ENCODE measurements around the gene C11orf97. TPM values are rescaled to one million over a fixed set of nuclear protein-coding genes. Genes with fewer than 3 reads are reported as not detected.
"Not testable (repeated sequence)": the region's sequence is repeated elsewhere in the genome, so short reads cannot be mapped to it uniquely, and the experiment has no call there.

Gene C11orf97
- total RNA-seq, 4 donors from 2014 or later = not detected

DNA sequence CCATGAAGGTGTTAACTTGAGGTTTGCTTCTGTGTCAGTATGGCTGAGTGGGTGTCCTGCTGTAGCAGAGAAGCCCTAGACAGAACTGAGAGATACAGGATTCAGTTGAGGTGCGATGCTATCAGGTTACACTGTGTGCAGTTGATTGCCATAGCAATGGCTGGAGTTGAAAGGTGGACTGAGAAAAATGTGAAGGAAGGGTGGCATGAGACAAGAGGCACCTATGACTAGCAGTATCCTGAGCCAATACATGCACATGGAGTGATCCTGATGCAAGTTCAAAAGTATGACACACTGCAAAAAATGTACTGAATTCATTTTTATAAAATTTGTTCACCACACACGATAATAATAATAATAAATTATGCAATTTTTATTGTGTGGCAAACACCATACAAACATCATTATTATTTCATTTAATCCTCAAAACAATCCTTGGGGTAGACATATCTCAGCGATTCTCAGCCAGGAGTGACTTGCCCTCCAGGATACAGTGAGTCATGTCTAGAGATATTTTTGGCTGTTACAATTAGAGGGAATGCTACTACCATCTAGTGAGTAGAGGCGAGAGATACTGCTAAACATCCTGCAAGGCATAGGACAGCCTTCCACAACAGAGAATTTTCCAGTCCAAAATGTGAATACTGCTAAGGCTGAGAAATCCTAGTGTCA lies 51.1 kb downstream of the C11orf97 start:
- H3K27ac ChIP-seq = no peak overlapping the region
- intact Hi-C loops (cut with DNase I) = no loop called here
- H3K36me3 ChIP-seq = no peaks in the 10 kb centered on the region
- peaks cover 0 to under 1% of the 10 kb centered on the region in 2 donors for H3K4me1 ChIP-seq
- no peak overlapping the region for H3K4me3 ChIP-seq (replicated peaks in 1 of 3)
- WGBS, 2 donors = 71 to 76% methylated on average over 4 of the region's 4 CpGs
- H3K9me3 ChIP-seq = no peaks in the 10 kb centered on the region
- no peaks in the 10 kb centered on the region for H3K27me3 ChIP-seq
- TF ChIP-seq, protein P1, sequence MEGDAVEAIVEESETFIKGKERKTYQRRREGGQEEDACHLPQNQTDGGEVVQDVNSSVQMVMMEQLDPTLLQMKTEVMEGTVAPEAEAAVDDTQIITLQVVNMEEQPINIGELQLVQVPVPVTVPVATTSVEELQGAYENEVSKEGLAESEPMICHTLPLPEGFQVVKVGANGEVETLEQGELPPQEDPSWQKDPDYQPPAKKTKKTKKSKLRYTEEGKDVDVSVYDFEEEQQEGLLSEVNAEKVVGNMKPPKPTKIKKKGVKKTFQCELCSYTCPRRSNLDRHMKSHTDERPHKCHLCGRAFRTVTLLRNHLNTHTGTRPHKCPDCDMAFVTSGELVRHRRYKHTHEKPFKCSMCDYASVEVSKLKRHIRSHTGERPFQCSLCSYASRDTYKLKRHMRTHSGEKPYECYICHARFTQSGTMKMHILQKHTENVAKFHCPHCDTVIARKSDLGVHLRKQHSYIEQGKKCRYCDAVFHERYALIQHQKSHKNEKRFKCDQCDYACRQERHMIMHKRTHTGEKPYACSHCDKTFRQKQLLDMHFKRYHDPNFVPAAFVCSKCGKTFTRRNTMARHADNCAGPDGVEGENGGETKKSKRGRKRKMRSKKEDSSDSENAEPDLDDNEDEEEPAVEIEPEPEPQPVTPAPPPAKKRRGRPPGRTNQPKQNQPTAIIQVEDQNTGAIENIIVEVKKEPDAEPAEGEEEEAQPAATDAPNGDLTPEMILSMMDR (IDR thresholded peaks at IDR 0.05) = no peak
- no peak for TF ChIP-seq POLR2A (IDR thresholded peaks at IDR 0.05)
- DNase-seq = no peak

DNA sequence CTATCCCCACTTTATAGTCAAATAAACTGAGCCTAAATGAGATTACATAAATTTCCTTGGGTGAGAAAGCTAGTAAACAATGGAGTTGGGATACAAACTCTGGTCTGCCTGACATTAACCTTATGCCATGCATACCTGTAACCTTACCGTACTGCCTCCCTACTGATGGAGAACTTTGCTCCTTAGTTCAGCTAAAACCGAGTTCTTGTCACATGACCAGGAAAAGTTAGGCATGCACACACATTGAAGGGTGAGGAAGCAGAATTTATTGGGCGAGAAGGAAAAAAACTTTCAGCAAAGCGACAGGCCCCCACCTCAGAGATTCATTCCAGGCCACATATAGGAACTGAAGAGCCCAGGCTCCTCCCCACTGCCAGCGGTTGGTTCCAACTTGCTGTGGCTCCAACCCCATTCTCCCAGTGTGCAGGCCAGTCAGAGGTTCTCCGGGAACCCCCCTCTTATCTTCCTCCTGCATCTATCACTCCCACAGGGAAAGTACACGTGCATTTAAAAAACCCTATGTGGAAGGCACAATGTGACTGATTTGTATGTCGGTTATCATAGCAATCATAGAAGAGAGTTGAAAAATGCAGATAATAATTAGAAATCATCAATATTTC lies 51.7 kb downstream of the C11orf97 start:
- H3K27me3 ChIP-seq = no peaks in the 10 kb centered on the region
- H3K36me3 ChIP-seq = no peaks in the 10 kb centered on the region
- DNase-seq = no peak
- H3K4me3 ChIP-seq (replicated peaks in 1 of 3) = no peak overlapping the region
- intact Hi-C loops (cut with DNase I) = no loop called here
- no peaks in the 10 kb centered on the region for H3K4me1 ChIP-seq
- H3K9me3 ChIP-seq = no peaks in the 10 kb centered on the region
- no peak for TF ChIP-seq POLR2A (IDR thresholded peaks at IDR 0.05)
- TF ChIP-seq, protein P1 (IDR thresholded peaks at IDR 0.05) = no peak
- WGBS, 2 donors = 81 to 90% methylated on average over 8 of the region's 8 CpGs
- H3K27ac ChIP-seq = no peak overlapping the region

DNA sequence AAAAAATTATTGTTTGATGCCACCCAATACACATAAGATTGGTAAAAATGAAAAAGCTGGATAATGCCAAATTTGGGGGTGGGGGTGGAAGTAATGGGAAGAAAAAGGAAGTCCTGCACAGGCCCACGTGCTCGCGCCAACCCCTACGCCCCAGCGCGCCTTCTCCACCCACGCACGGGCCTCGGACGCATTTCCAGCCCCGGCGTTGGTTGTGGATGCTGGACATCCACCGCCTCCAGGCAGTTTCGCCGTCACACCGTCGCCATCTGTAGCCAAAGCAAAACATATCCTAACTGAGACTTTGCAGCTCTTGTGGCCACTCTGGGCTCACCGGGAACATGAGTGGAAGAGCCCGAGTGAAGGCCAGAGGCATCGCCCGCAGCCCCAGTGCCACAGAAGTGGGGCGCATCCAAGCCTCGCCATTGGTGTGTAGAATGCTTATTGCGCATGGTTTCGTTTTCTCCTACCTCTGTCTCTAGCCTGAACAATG lies 55.0 kb downstream of the C11orf97 start, which contains the start of gene PIWIL4:
PIWIL4 (plus strand) TSS at position 188 of the 490 bp plus-strand sequence; CDS start at position 339, 151 bp downstream.
- 94 to 95% methylated on average over 25 of the region's 25 CpGs for WGBS, 2 donors
- intact Hi-C loops (cut with DNase I) = no loop called here
- DNase-seq = no peak
- no peaks in the 10 kb centered on the region for H3K36me3 ChIP-seq
- H3K27me3 ChIP-seq = no peaks in the 10 kb centered on the region
- H3K9me3 ChIP-seq = no peaks in the 10 kb centered on the region
- TF ChIP-seq, protein P1 (IDR thresholded peaks at IDR 0.05) = no peak
- TF ChIP-seq POLR2A (IDR thresholded peaks at IDR 0.05) = no peak
- no peak within 1 kb of the TSS for H3K27ac ChIP-seq
- H3K4me3 ChIP-seq (replicated peaks in 1 of 3) = no peak within 1 kb of the TSS
- H3K4me1 ChIP-seq = no peaks in the 10 kb centered on the region

DNA sequence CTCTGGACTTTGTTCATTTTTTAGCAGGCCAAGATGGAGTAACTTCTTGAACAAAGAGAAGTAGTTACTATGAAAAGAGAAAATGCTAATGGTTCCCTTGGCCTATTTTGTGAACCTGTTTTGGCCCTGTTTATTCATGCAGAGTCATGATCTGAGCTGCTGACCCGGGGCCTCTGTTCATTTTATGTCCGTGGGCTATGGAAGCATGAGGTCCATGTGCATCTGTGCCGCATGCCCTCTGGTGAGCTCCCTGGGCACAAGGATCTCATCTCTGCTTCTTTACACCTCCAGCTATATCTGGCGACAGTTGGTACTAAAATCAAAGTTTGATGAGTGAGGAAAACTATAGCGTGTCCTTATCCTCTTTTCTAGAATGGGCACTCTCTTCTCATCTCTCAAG lies 55.9 kb downstream of the C11orf97 start:
- Histone ChIP-seq H3K27ac (no peak overlapping the region), H3K4me3 (replicated peaks in 1 of 3) (no peak overlapping the region), H3K27me3 (no peaks in the 10 kb centered on the region), H3K36me3 (no peaks in the 10 kb centered on the region), H3K4me1 (no peaks in the 10 kb centered on the region), H3K9me3 (no peaks in the 10 kb centered on the region)
- TF ChIP-seq, protein P1 (IDR thresholded peaks at IDR 0.05) = no peak
- TF ChIP-seq POLR2A (IDR thresholded peaks at IDR 0.05) = no peak
- intact Hi-C loops (cut with DNase I) = no loop called here
- 93 to 98% methylated on average over 5 of the region's 5 CpGs for WGBS, 2 donors
- no peak for DNase-seq

DNA sequence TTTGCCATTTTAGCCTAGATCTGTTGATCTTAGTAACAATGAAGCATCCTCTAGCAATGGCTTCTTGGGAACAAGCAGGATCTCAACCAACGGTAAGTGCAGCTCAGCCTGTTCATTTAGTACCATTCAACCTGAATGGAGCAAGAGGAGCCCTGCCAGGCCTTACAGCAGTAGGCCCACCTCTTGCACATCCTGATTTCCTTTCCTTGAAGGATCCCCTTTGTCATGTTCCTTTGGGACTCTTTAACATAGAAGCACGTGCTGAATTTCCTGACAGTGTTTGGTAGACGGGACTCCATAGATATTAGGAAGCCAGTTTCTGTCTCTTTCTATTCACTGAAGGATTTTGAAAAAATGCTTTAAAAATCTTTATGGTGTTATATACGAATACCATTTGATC lies 56.5 kb downstream of the C11orf97 start:
- TF ChIP-seq, protein P1 (IDR thresholded peaks at IDR 0.05) = no peak
- TF ChIP-seq POLR2A (IDR thresholded peaks at IDR 0.05) = no peak
- Histone ChIP-seq H3K9me3 (no peaks in the 10 kb centered on the region), H3K4me1 (no peaks in the 10 kb centered on the region), H3K27ac (no peak overlapping the region), H3K27me3 (no peaks in the 10 kb centered on the region), H3K36me3 (no peaks in the 10 kb centered on the region), H3K4me3 (replicated peaks in 1 of 3) (no peak overlapping the region)
- DNase-seq = no peak
- intact Hi-C loops (cut with DNase I) = no loop called here
- WGBS, 2 donors = 89% methylated on average over 4 of the region's 4 CpGs

DNA sequence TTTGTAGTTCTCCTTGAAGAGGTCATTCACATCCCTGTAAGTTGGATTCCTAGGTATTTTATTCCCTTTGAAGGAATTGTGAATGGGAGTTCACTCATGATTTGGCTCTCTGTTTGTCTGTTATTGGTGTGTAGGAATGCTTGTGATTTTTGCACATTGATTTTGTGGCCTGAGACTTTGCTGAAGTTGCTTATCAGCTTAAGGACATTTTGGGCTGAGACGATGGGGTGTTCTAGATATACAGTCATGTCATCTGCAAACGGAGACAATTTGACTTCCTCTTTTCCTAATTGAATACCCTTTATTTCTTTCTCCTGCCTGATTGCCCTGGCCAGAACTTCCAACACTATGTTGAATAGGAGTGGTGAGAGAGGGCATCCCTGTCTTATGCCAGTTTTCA lies 60.7 kb downstream of the C11orf97 start:
- DNase-seq; intact Hi-C loops (cut with DNase I); H3K4me3 ChIP-seq (replicated peaks in 1 of 3); H3K27me3 ChIP-seq; H3K4me1 ChIP-seq; H3K27ac ChIP-seq; H3K36me3 ChIP-seq; H3K9me3 ChIP-seq: not testable (repeated sequence)
- WGBS, 2 donors = 76 to 93% methylated on average over 2 of the region's 2 CpGs
